Breast epithelium (tissue), 3 donors: ENCODE measurements around the gene PRPF6.

Source experiments
- CTCF ChIP-seq, 3 donors: fragments of 450-650 bp; IDR thresholded peaks; one replicate each; pipeline ENCODE4 v1.5.1; 2016 to 2017; ENCODE audit warnings: antibody characterized with exemption in 3 of 3, mild to moderate bottlenecking in 3 of 3, moderate library complexity in 3 of 3
- POLR2A ChIP-seq: fragments of 450-650 bp; IDR thresholded peaks from one replicate; pipeline ENCODE4 v1.6.1; 2016; ENCODE audit warnings: antibody characterized with exemption, mild to moderate bottlenecking, moderate library complexity

GRCh38 chr20:63935447-63935846, 45.5 kb upstream of the PRPF6 start:
- no peak for TF ChIP-seq CTCF (IDR thresholded peaks at IDR 0.05)
- no peak for TF ChIP-seq POLR2A
